Fibroblast of the conjunctiva (primary cell): ENCODE results near the gene NEK6.

Source experiments
- DNase-seq: peaks from one replicate; pipeline ENCODE4 v3.0.0-alpha.2; 2010; ENCODE audit warnings: low read depth

Gene NEK6

GRCh38 chr9:124399323-124399967, 141.7 kb downstream of the NEK6 start:
- DNase-seq: no peak

- no peak for DNase-seq
These were observed 142.5 kb downstream of the NEK6 start for GRCh38 chr9:124399968-124400940.
